ENCODE data around the gene SOS1. TPM values are rescaled to one million over a fixed set of nuclear protein-coding genes. Genes with fewer than 3 reads are reported as not detected.

The SOS1 gene
- total and polyA plus RNA-seq, 2 donors (not counting 1 experiment from before 2014, with no cell fraction given) = 18.2 to 58.1 TPM

- peak overlapping the region; percentile 1 to 49 for H3K27ac ChIP-seq (ENCODE audit: low read length in 2 of 2)
- Mint-ChIP-seq H3K27ac (peak overlapping the region; percentile 59), H3K9me3 (ENCODE audit: insufficient read depth) (no peaks in the 10 kb centered on the region), H3K27me3 (no peaks in the 10 kb centered on the region), H3K4me3 (no peak overlapping the region), H3K4me1 (peaks cover 41% of the 10 kb centered on the region)
- WGBS (ENCODE audit: insufficient coverage) = no CpG with 5 or more reads among the region's 3 CpGs
- peak overlapping the region; percentile 5 for H2AFZ ChIP-seq (ENCODE audit: insufficient read depth, low read depth, low read length, poor library complexity, severe bottlenecking)
- no peak for TF ChIP-seq CTCF (IDR thresholded peaks at IDR 0.05)
- TF ChIP-seq EZH2 (IDR thresholded peaks at IDR 0.05; ENCODE audit: borderline replicate concordance, insufficient read depth, low read depth, low read length, poor library complexity, severe bottlenecking) = no peak
- no peak overlapping the region for H3K4me2 ChIP-seq (replicated peaks; ENCODE audit: low read depth, low read length, poor library complexity, severe bottlenecking)
- H3K9me3 ChIP-seq (ENCODE audit: control extremely low read depth in 1 of 3, control insufficient read depth in 2 of 3, insufficient read depth in 1 of 3, low read length in 2 of 3) = peaks cover 0 to 3% (median 0%) of the 10 kb centered on the region in 3 donors
- H3K4me1 ChIP-seq (ENCODE audit: control insufficient read depth in 2 of 2, insufficient read depth in 2 of 2, low read length in 2 of 2) = peaks cover 33 to 37% of the 10 kb centered on the region in 2 donors
- H3K27me3 ChIP-seq (replicated peaks in 1 of 4; ENCODE audit: control extremely low read depth in 1 of 4, control insufficient read depth in 3 of 4, insufficient read depth in 4 of 4, low read length in 3 of 4) = no peaks in the 10 kb centered on the region
- intact Hi-C loops (cut with micrococcal nuclease) = loop anchor here (5.0 kb wide), 1 partner anchor 349 kb away; no protein-coding TSS in a partner anchor
- no peak for DNase-seq
- no peak overlapping the region for H3K4me3 ChIP-seq (ENCODE audit: control extremely low read depth in 1 of 5, extremely low read depth in 1 of 5, insufficient read depth in 1 of 5, low read depth in 2 of 5, low read length in 4 of 5)
- ChIA-PET CTCF (interaction anchor here (1.0 to 3.2 kb wide), 9 partner anchors 10 to 86 kb away, joined by 3 to 18 read pairs (median 3); partner anchors contain the start of gene SOS1), POLR2A (interaction anchor here (0.6 to 2.6 kb wide), 3 partner anchors 19 to 26 kb away, joined by 3 to 8 read pairs (median 4); partner anchors contain the start of gene SOS1)
- no peak overlapping the region for H3K9ac ChIP-seq (ENCODE audit: low read length)
- no peak for ATAC-seq (ENCODE audit: low read depth)
- no peaks in the 10 kb centered on the region for H4K20me1 ChIP-seq (ENCODE audit: control insufficient read depth, insufficient read depth, low read length, poor library complexity, severe bottlenecking)
- no peaks in the 10 kb centered on the region for H3K36me3 ChIP-seq (replicated peaks in 1 of 2; ENCODE audit: control extremely low read depth in 1 of 2, control insufficient read depth in 1 of 2, extremely low read depth in 1 of 2, insufficient read depth in 2 of 2, low read length in 1 of 2)
- no peaks in the 10 kb centered on the region for H3K79me2 ChIP-seq (ENCODE audit: control insufficient read depth, insufficient read depth, low read length)
Measured at GRCh38 chr2:39142904-39143605, 22.2 kb upstream of the SOS1 start.

Data from B cell (primary cell).